GM12878 (cell line): Measurements from ENCODE around the gene TBCB. TPM values are rescaled to one million over a fixed set of nuclear protein-coding genes. Genes with fewer than 3 reads are reported as not detected.

ENCODE experiments used
- CBX3 ChIP-seq: fragments of 200-600 bp; sonication (generic); IDR thresholded peaks from 2 replicates; pipeline ENCODE4 v1.6.1; 2016; ENCODE audit warnings: low read depth, borderline replicate concordance
- E2F4 ChIP-seq: IDR thresholded peaks from 2 replicates; pipeline ENCODE4 v1.6.1; 2012; ENCODE audit warnings: low read depth, low read length, improper control_type of control experiment
- EED ChIP-seq: sonication (generic); IDR thresholded peaks from 2 replicates; pipeline ENCODE4 v1.6.1; 2016; ENCODE audit warnings: antibody characterized with exemption, low read depth
- GABPA ChIP-seq: IDR thresholded peaks from 2 replicates; pipeline ENCODE4 v1.6.1; 2014; ENCODE audit warnings: antibody characterized with exemption, low read depth, mild to moderate bottlenecking, inconsistent platforms
- LARP7 ChIP-seq: fragments of 450-650 bp; IDR thresholded peaks from 2 replicates; pipeline ENCODE4 v1.6.1; 2017; ENCODE audit warnings: mild to moderate bottlenecking
- MEF2B ChIP-seq: fragments of 450-650 bp; IDR thresholded peaks from 2 replicates; pipeline ENCODE4 v1.6.1; 2018; ENCODE audit warnings: mild to moderate bottlenecking, moderate library complexity; ENCODE audit not compliant: partially characterized antibody, poor library complexity, severe bottlenecking
- MYB ChIP-seq: fragments of 150-350 bp; IDR thresholded peaks from 2 replicates; pipeline ENCODE4 v1.6.1; 2014; ENCODE audit warnings: mild to moderate bottlenecking, low read depth, low read length, borderline replicate concordance
- NRF1 ChIP-seq: conservative IDR thresholded peaks from 2 replicates; pipeline ENCODE4 v1.6.1; 2011; ENCODE audit warnings: mild to moderate bottlenecking, low read depth, low read length, improper control_type of control experiment
- PML ChIP-seq: IDR thresholded peaks from 2 replicates; pipeline ENCODE4 v1.6.1; 2012; ENCODE audit warnings: low read length, inconsistent platforms
- POLR2A ChIP-seq: IDR thresholded peaks from 2 replicates; pipeline ENCODE4 v1.6.1; 2011; ENCODE audit warnings: low read depth, mild to moderate bottlenecking, low read length
- TCF12 ChIP-seq: IDR thresholded peaks from 2 replicates; pipeline ENCODE4 v1.6.1; 2011; ENCODE audit warnings: low read depth, mild to moderate bottlenecking, low read length
- TCF3 ChIP-seq: IDR thresholded peaks from 2 replicates; pipeline ENCODE4 v1.6.1; 2012; ENCODE audit warnings: low read depth, mild to moderate bottlenecking, low read length, borderline replicate concordance; ENCODE audit not compliant: insufficient read depth
- YY1 ChIP-seq: IDR thresholded peaks from 2 replicates; pipeline ENCODE4 v1.6.1; 2011; ENCODE audit warnings: low read depth, mild to moderate bottlenecking, low read length
- ZBTB33 ChIP-seq: fragments of 450-650 bp; IDR thresholded peaks from 2 replicates; pipeline ENCODE4 v1.6.1; 2017; ENCODE audit warnings: mild to moderate bottlenecking
- ZSCAN29 ChIP-seq: fragments of 450-650 bp; IDR thresholded peaks from 2 replicates; pipeline ENCODE4 v1.6.1; 2017; ENCODE audit warnings: mild to moderate bottlenecking, moderate library complexity
- polyA plus RNA-seq, 11 experiments: library from polyadenylated mRNA; depleted of rRNA in 4 of 11; unstranded in 6 of 11; stranded (reverse) in 5 of 11; fragments of >200 nt; fragmentation: Nextera tagmentation in 4 of 11; fragmentation: Illumina TruSeq in 1 of 11; extraction: Ambion mirVana in 4 of 11; extraction: Trizol in 1 of 11; gene quantifications; 1 replicate in 1 of 11; 2 replicates in 10 of 11; pipeline versions ENCODE4 v1.2.1 to v1.2.3, GENCODE V29; 2011 to 2016; ENCODE audit warnings: inconsistent platforms in 2 of 11, missing spikeins in 2 of 11, low read depth in 1 of 11
- total RNA-seq, 4 experiments: library from RNA; depleted of rRNA in 3 of 4; stranded (reverse); fragments of >200 nt in 3 of 4; fragmentation: Illumina TruSeq in 1 of 4; extraction: Trizol in 1 of 4; gene quantifications; 2 replicates each; pipeline versions ENCODE4 v1.2.1 to v1.2.3, GENCODE V29; 2013 to 2021
- TF ChIP-seq, protein P1 (sequence below): fragments of 450-650 bp; IDR thresholded peaks from 2 replicates; pipeline ENCODE4 v1.6.1; 2017; ENCODE audit warnings: borderline replicate concordance
- TF ChIP-seq, protein P2 (sequence below): fragments of 450-650 bp; IDR thresholded peaks from 2 replicates; pipeline ENCODE4 v1.6.1; 2017; ENCODE audit warnings: mild to moderate bottlenecking, moderate library complexity
- TF ChIP-seq, protein P3 (sequence below): fragments of 150-350 bp; IDR thresholded peaks from 2 replicates; pipeline ENCODE4 v1.6.1; 2016; ENCODE audit warnings: low read depth, low read length

Gene TBCB
- total and polyA plus RNA-seq, 10 of the 15 experiments (the other 5 are each of a cell fraction or from before 2014, with no cell fraction given) = 9.4 to 193 (median 126) TPM

GRCh38 chr19:36115453-36116343 lies at the start of gene TBCB (continued):
- TF ChIP-seq E2F4 (no peak; the same call in 1 of the 2 replicates), YY1 (peak; percentile 90), PML (no peak), MEF2B (peak; percentile 0), GABPA (no peak), TCF12 (no peak), EED (no peak), ZSCAN29 (no peak), LARP7 (peak; percentile 8; the same call in 1 of the 2 replicates), ZBTB33 (no peak), POLR2A (peak; percentile 97), NRF1 (no peak), CBX3 (no peak), MYB (no peak), TCF3 (0 out of 2 replicates have a peak, but pooled peaks have one; percentile 44)
- TF ChIP-seq, protein P1, sequence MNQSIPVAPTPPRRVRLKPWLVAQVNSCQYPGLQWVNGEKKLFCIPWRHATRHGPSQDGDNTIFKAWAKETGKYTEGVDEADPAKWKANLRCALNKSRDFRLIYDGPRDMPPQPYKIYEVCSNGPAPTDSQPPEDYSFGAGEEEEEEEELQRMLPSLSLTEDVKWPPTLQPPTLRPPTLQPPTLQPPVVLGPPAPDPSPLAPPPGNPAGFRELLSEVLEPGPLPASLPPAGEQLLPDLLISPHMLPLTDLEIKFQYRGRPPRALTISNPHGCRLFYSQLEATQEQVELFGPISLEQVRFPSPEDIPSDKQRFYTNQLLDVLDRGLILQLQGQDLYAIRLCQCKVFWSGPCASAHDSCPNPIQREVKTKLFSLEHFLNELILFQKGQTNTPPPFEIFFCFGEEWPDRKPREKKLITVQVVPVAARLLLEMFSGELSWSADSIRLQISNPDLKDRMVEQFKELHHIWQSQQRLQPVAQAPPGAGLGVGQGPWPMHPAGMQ = no peak
- TF ChIP-seq, protein P2, sequence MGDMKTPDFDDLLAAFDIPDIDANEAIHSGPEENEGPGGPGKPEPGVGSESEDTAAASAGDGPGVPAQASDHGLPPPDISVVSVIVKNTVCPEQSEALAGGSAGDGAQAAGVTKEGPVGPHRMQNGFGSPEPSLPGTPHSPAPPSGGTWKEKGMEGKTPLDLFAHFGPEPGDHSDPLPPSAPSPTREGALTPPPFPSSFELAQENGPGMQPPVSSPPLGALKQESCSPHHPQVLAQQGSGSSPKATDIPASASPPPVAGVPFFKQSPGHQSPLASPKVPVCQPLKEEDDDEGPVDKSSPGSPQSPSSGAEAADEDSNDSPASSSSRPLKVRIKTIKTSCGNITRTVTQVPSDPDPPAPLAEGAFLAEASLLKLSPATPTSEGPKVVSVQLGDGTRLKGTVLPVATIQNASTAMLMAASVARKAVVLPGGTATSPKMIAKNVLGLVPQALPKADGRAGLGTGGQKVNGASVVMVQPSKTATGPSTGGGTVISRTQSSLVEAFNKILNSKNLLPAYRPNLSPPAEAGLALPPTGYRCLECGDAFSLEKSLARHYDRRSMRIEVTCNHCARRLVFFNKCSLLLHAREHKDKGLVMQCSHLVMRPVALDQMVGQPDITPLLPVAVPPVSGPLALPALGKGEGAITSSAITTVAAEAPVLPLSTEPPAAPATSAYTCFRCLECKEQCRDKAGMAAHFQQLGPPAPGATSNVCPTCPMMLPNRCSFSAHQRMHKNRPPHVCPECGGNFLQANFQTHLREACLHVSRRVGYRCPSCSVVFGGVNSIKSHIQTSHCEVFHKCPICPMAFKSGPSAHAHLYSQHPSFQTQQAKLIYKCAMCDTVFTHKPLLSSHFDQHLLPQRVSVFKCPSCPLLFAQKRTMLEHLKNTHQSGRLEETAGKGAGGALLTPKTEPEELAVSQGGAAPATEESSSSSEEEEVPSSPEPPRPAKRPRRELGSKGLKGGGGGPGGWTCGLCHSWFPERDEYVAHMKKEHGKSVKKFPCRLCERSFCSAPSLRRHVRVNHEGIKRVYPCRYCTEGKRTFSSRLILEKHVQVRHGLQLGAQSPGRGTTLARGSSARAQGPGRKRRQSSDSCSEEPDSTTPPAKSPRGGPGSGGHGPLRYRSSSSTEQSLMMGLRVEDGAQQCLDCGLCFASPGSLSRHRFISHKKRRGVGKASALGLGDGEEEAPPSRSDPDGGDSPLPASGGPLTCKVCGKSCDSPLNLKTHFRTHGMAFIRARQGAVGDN = no peak
- TF ChIP-seq, protein P3, sequence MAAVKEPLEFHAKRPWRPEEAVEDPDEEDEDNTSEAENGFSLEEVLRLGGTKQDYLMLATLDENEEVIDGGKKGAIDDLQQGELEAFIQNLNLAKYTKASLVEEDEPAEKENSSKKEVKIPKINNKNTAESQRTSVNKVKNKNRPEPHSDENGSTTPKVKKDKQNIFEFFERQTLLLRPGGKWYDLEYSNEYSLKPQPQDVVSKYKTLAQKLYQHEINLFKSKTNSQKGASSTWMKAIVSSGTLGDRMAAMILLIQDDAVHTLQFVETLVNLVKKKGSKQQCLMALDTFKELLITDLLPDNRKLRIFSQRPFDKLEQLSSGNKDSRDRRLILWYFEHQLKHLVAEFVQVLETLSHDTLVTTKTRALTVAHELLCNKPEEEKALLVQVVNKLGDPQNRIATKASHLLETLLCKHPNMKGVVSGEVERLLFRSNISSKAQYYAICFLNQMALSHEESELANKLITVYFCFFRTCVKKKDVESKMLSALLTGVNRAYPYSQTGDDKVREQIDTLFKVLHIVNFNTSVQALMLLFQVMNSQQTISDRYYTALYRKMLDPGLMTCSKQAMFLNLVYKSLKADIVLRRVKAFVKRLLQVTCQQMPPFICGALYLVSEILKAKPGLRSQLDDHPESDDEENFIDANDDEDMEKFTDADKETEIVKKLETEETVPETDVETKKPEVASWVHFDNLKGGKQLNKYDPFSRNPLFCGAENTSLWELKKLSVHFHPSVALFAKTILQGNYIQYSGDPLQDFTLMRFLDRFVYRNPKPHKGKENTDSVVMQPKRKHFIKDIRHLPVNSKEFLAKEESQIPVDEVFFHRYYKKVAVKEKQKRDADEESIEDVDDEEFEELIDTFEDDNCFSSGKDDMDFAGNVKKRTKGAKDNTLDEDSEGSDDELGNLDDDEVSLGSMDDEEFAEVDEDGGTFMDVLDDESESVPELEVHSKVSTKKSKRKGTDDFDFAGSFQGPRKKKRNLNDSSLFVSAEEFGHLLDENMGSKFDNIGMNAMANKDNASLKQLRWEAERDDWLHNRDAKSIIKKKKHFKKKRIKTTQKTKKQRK = no peak
